DND-41 (cell line): Measurements from ENCODE around the gene ZNF260.

Source experiments
- ATAC-seq: fragments of 200-7000 bp; cut with Tn5 transposase; 3 replicates; pipeline ENCODE4 v1.9.1; 2021; ENCODE audit warnings: low read depth; ENCODE audit not compliant: insufficient read depth
- DNase-seq: peaks from one replicate; pipeline ENCODE4 v3.0.0-alpha.2; 2020
- H2AFZ ChIP-seq: 2 replicates; pipeline ENCODE4 v1.6.0; 2012; ENCODE audit warnings: low read depth, low read length
- H3K27ac ChIP-seq: 2 replicates; pipeline ENCODE4 v1.5.1; 2012; ENCODE audit warnings: low read length, inconsistent platforms
- H3K27me3 ChIP-seq: fragments of 200-600 bp; sonication (generic); 2 replicates; pipeline ENCODE4 v1.6.0; 2012; ENCODE audit warnings: low read length, mild to moderate bottlenecking, inconsistent platforms; ENCODE audit not compliant: insufficient read depth, poor library complexity
- H3K36me3 ChIP-seq: 2 replicates; pipeline ENCODE4 v1.5.1; 2012; ENCODE audit warnings: low read length, inconsistent platforms; ENCODE audit not compliant: insufficient read depth
- H3K4me1 ChIP-seq: 2 replicates; pipeline ENCODE4 v1.5.1; 2012; ENCODE audit warnings: mild to moderate bottlenecking, low read length; ENCODE audit not compliant: insufficient read depth
- H3K4me2 ChIP-seq: 2 replicates; pipeline ENCODE4 v1.6.0; 2012; ENCODE audit warnings: mild to moderate bottlenecking, moderate library complexity, low read length, inconsistent platforms; ENCODE audit not compliant: insufficient read depth
- H3K4me3 ChIP-seq, 2 experiments: fragments of 200-600 bp in 1 of 2; shearing (Covaris generic) in 1 of 2; 2 replicates each; pipeline ENCODE4 v1.5.1; 2012 to 2016; ENCODE audit warnings: inconsistent platforms in 2 of 2, low read length in 2 of 2, mild to moderate bottlenecking in 2 of 2, low read depth in 1 of 2, moderate library complexity in 1 of 2
- H3K79me2 ChIP-seq: 2 replicates; pipeline ENCODE4 v1.6.0; 2012; ENCODE audit warnings: low read length, inconsistent platforms; ENCODE audit not compliant: insufficient read depth
- H3K9ac ChIP-seq: 2 replicates; pipeline ENCODE4 v1.6.0; 2012; ENCODE audit warnings: low read depth, mild to moderate bottlenecking, inconsistent platforms, low read length, moderate library complexity
- H3K9me3 ChIP-seq: 2 replicates; pipeline ENCODE4 v1.5.1; 2012; ENCODE audit warnings: low read length, moderate library complexity, mild to moderate bottlenecking, inconsistent platforms; ENCODE audit not compliant: insufficient read depth, severe bottlenecking
- H4K20me1 ChIP-seq: 2 replicates; pipeline ENCODE4 v1.6.0; 2012; ENCODE audit warnings: low read length; ENCODE audit not compliant: insufficient read depth
- CTCF ChIP-seq: IDR thresholded peaks from 2 replicates; pipeline ENCODE4 v1.5.1; 2012; ENCODE audit warnings: borderline replicate concordance, low read length, moderate library complexity, mild to moderate bottlenecking; ENCODE audit not compliant: poor library complexity, severe bottlenecking; ENCODE audit errors: extremely low read depth
- EZH2 ChIP-seq: IDR thresholded peaks from 3 replicates; pipeline ENCODE4 v1.6.1; 2012; ENCODE audit warnings: borderline replicate concordance, low read depth, mild to moderate bottlenecking, moderate library complexity, low read length, inconsistent platforms; ENCODE audit not compliant: severe bottlenecking

ZNF260 gene

DNA sequence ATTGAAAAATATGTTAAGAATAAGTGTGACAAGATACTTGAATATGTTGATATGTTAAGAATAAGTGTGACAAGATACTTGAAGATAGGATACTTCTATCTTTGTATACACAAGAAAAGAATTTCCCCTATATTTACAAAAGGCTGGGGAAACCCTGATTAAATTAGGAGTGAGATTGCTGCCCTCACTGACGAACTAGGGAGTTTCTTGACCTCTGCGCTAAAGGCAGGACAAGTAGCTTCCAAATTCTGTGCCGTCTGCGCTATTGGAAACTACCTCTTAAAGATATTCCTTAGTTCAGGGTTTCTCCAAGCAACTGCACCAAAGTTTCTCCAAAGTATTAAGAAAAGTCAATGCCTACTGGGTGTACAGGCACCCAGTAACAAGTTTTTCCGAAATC is 730 bp downstream of the ZNF260 start:
- Histone ChIP-seq H3K4me1 (peaks cover 27% of the 10 kb centered on the region), H2AFZ (peak overlapping the region; percentile 99), H3K27ac (peak overlapping the region; percentile 94), H3K9me3 (peaks cover 25% of the 10 kb centered on the region), H3K4me2 (peak overlapping the region; percentile 85), H3K36me3 (peaks cover 41% of the 10 kb centered on the region), H4K20me1 (no peaks in the 10 kb centered on the region), H3K9ac (peak overlapping the region; percentile 76), H3K4me3 (peak overlapping the region; percentile 39 to 76), H3K27me3 (no peaks in the 10 kb centered on the region), H3K79me2 (peaks cover 71% of the 10 kb centered on the region)
- DNase-seq: no peak
- no peak for TF ChIP-seq EZH2
- no peak for TF ChIP-seq CTCF
- no peak for ATAC-seq

GRCh38 chr19:36526581-36526980 is 1.5 kb downstream of the ZNF260 start:
- Histone ChIP-seq H3K4me2 (peak overlapping the region; percentile 85), H3K9me3 (peaks cover 29% of the 10 kb centered on the region), H3K4me3 (peak overlapping the region; percentile 2 to 76; a peak in 3 of 4 replicates), H4K20me1 (no peaks in the 10 kb centered on the region), H3K27ac (peak overlapping the region; percentile 46; the same call in 1 of the 2 replicates), H2AFZ (no peak overlapping the region), H3K4me1 (peaks cover 27% of the 10 kb centered on the region), H3K9ac (peak overlapping the region; percentile 76; the same call in 1 of the 2 replicates), H3K27me3 (no peaks in the 10 kb centered on the region), H3K36me3 (peaks cover 48% of the 10 kb centered on the region), H3K79me2 (peaks cover 77% of the 10 kb centered on the region)
- DNase-seq (no peak), ATAC-seq (no peak)
- no peak for TF ChIP-seq CTCF
- no peak for TF ChIP-seq EZH2

DNA sequence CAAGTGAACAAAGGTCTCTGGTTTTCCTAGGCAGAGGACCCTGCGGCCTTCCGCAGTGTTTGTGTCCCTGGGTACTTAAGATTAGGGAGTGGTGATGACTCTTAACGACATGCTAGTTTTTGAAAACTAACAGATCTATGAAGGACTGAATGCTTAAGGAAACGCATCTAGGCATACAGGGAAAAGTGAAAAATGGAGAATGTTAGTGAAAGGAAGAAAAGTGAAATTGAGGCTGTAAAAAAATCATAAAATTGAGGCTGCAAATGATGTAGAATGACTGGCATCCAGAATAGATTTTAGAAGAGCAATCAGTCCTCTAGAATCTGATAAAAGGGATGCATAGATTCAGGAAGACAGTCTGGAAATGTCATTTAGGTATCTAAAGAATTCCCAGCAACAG is 3.5 kb downstream of the ZNF260 start:
- H3K4me3 ChIP-seq: no peak overlapping the region
- peaks cover 89% of the 10 kb centered on the region for H3K79me2 ChIP-seq
- no peak for TF ChIP-seq EZH2
- no peak for TF ChIP-seq CTCF
- H3K27ac ChIP-seq: no peak overlapping the region
- H3K4me2 ChIP-seq: no peak overlapping the region
- ATAC-seq (no peak), DNase-seq (no peak)
- H3K27me3 ChIP-seq: no peaks in the 10 kb centered on the region
- H3K36me3 ChIP-seq: peaks cover 68% of the 10 kb centered on the region
- H4K20me1 ChIP-seq: no peaks in the 10 kb centered on the region
- peaks cover 24% of the 10 kb centered on the region for H3K4me1 ChIP-seq
- no peak overlapping the region for H3K9ac ChIP-seq
- peaks cover 38% of the 10 kb centered on the region for H3K9me3 ChIP-seq
- no peak overlapping the region for H2AFZ ChIP-seq
